LNCaP clone FGC (cell line): ENCODE data around the gene RHOF.

Source experiments
- DNase-seq: peaks from one replicate; pipeline ENCODE4 v3.0.0-alpha.2; 2011; ENCODE audit warnings: low read depth
- H3K4me3 ChIP-seq: 2 replicates; pipeline ENCODE4 v1.5.1; 2011; ENCODE audit warnings: mild to moderate bottlenecking, low read depth, low read length, control low read depth
- CTCF ChIP-seq: IDR thresholded peaks from 2 replicates; pipeline ENCODE4 v1.5.1; 2012; ENCODE audit warnings: mild to moderate bottlenecking; ENCODE audit not compliant: control insufficient read depth, insufficient read depth; ENCODE audit errors: extremely low read depth

The RHOF gene

DNA sequence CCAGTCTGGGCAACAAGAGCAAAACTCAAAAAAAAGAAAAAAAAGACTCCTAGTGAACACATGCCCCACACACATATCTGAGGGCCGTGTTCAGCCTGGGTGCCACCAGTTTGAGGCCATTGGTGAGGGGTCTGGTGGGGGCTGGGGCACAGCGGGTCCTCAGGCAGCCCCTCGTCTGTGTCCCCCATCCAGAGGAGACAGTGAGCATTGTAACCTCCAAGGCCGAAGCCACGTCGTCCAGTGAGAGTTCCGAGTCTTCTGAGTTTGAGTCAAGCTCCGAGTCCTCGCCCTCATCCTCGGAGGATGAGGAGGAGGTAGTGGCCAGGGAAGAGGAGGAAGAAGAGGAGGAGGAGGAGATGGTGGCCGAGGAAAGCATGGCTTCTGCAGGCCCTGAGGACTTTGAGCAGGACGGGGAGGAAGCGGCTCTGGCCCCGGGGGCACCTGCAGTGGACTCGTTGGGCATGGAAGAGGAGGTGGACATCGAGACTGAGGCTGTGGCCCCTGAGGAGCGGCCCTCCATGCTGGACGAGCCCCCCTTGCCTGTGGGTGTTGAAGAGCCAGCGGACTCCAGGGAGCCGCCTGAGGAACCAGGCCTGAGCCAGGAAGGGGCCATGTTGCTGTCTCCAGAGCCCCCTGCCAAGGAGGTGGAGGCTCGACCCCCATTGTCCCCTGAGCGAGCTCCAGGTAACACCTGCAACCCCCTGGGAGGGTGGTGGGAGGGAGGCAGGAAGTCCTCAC lies 25.9 kb upstream of the RHOF start:
- no peak for TF ChIP-seq CTCF
- no peak overlapping the region for H3K4me3 ChIP-seq
- DNase-seq: no peak

GRCh38 chr12:121817648-121818043 lies 24.2 kb upstream of the RHOF start:
- no peak for TF ChIP-seq CTCF
- H3K4me3 ChIP-seq: no peak overlapping the region
- no peak for DNase-seq

DNA sequence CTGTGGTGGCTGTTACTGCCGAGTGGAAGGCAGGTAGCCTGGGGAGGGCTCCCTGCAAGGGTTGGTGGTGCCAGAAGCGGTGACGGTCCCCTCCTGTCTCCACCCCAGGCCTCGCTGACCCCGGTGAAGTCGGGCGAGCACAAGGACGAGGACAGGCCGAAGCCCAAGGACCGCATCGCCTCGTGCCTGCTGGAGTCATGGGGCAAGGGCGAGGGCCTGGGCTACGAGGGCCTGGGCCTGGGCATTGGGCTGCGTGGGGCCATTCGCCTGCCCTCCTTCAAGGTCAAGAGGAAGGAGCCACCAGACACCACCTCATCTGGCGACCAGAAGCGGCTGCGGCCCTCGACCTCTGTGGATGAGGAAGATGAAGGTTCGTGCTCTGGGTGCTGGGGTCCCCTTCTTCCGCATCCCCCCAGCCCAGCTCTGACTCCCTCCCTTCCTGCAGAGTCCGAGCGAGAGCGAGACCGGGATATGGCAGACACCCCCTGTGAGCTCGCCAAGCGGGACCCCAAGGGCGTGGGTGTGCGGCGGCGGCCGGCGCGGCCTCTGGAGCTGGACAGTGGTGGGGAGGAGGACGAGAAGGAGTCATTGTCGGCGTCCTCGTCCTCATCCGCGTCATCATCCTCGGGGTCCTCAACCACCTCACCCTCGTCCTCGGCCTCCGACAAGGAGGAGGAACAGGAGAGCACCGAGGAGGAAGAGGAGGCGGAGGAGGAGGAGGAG lies 23.6 kb upstream of the RHOF start:
- TF ChIP-seq CTCF: no peak
- no peak overlapping the region for H3K4me3 ChIP-seq
- no peak for DNase-seq

- no peak overlapping the region for H3K4me3 ChIP-seq
- no peak for TF ChIP-seq CTCF
- no peak for DNase-seq
Observed at GRCh38 chr12:121815263-121815662, 21.8 kb upstream of the RHOF start.

GRCh38 chr12:121814429-121815119 lies 21.1 kb upstream of the RHOF start:
- TF ChIP-seq CTCF: no peak
- H3K4me3 ChIP-seq: no peak overlapping the region
- DNase-seq: no peak

- DNase-seq: no peak
- TF ChIP-seq CTCF: no peak
- H3K4me3 ChIP-seq: no peak overlapping the region
Observed at GRCh38 chr12:121813951-121814350, 20.5 kb upstream of the RHOF start.
